GM12875 (cell line): ENCODE data around the gene RGS7.

Experiments used
- H3K4me3 ChIP-seq: one replicate; pipeline ENCODE4 v1.5.1; 2011; ENCODE audit warnings: low read depth, low read length, control low read depth
- CTCF ChIP-seq: IDR thresholded peaks from 2 replicates; pipeline ENCODE4 v1.5.1; 2011; ENCODE audit warnings: low read depth, mild to moderate bottlenecking, control low read depth, inconsistent platforms, low read length, moderate library complexity, borderline replicate concordance; ENCODE audit not compliant: insufficient read depth

The RGS7 gene

GRCh38 chr1:241253471-241253870, 103.5 kb downstream of the RGS7 start:
- no peak overlapping the region for H3K4me3 ChIP-seq
- no peak for TF ChIP-seq CTCF

GRCh38 chr1:241250465-241250864, 106.5 kb downstream of the RGS7 start:
- no peak for TF ChIP-seq CTCF
- no peak overlapping the region for H3K4me3 ChIP-seq

- TF ChIP-seq CTCF: no peak
Observed at GRCh38 chr1:241240069-241240468, 116.9 kb downstream of the RGS7 start.

GRCh38 chr1:241237873-241238272, 119.1 kb downstream of the RGS7 start:
- no peak overlapping the region for H3K4me3 ChIP-seq
- no peak for TF ChIP-seq CTCF

More at GRCh38 chr1:241240069-241240468, 116.9 kb downstream of the RGS7 start:
- no peak overlapping the region for H3K4me3 ChIP-seq

- no peak overlapping the region for H3K4me3 ChIP-seq
- no peak for TF ChIP-seq CTCF
Observed at GRCh38 chr1:241235256-241235897, 121.6 kb downstream of the RGS7 start.

- H3K4me3 ChIP-seq: no peak overlapping the region
- no peak for TF ChIP-seq CTCF
Observed at GRCh38 chr1:241229711-241230110, 127.3 kb downstream of the RGS7 start.

GRCh38 chr1:241229216-241229615, 127.8 kb downstream of the RGS7 start:
- H3K4me3 ChIP-seq: no peak overlapping the region
- TF ChIP-seq CTCF: no peak
